Cardiac muscle cell (in vitro differentiated cells and primary cell): ENCODE measurements around the gene PVR. TPM values are rescaled to one million over a fixed set of nuclear protein-coding genes. Genes with fewer than 3 reads are reported as not detected.

Experiments used
- DNase-seq, 2 donors: peaks; one replicate each; pipeline versions ENCODE4 v3.0.0 to v3.0.0-alpha.2; 2010 to 2017; ENCODE audit warnings: low read depth in 1 of 2, low spot score in 1 of 2
- H3K27ac ChIP-seq: fragments of 200-600 bp; sonication (generic); 2 replicates; pipeline ENCODE4 v1.5.1; 2016
- H3K27me3 ChIP-seq: fragments of 200-600 bp; sonication (generic); 2 replicates; pipeline ENCODE4 v1.6.0; 2016; ENCODE audit warnings: control low read depth
- H3K36me3 ChIP-seq: fragments of 200-600 bp; sonication (generic); 2 replicates; pipeline ENCODE4 v1.5.1; 2016; ENCODE audit warnings: control low read depth
- H3K4me1 ChIP-seq: fragments of 200-600 bp; sonication (generic); 2 replicates; pipeline ENCODE4 v1.8.1; 2017; ENCODE audit warnings: low read depth, mild to moderate bottlenecking, mixed run types
- H3K4me3 ChIP-seq: fragments of 200-600 bp; sonication (generic); 2 replicates; pipeline ENCODE4 v1.5.1; 2016; ENCODE audit warnings: mild to moderate bottlenecking
- H3K9me3 ChIP-seq: fragments of 200-600 bp; sonication (generic); 2 replicates; pipeline ENCODE4 v1.5.1; 2017; ENCODE audit warnings: low read depth, mild to moderate bottlenecking, control low read depth
- polyA plus RNA-seq: library from polyadenylated mRNA; unstranded; fragments of >200 nt; fragmentation: Nextera tagmentation; extraction: Ambion mirVana; gene quantifications from 2 replicates; pipeline ENCODE4 v1.2.1, GENCODE V29; 2016
- total RNA-seq: library from RNA; depleted of rRNA; stranded (reverse); fragments of >200 nt; gene quantifications from 2 replicates; pipeline ENCODE4 v1.2.3, GENCODE V29; 2016
- TF ChIP-seq, protein P1 (sequence below): IDR thresholded peaks from 2 replicates; pipeline ENCODE4 v1.5.1; 2012; ENCODE audit warnings: low read depth, mild to moderate bottlenecking, low read length

Gene PVR
- total and polyA plus RNA-seq, 2 experiments from 2014 or later = 19.6 to 20.8 TPM

DNA sequence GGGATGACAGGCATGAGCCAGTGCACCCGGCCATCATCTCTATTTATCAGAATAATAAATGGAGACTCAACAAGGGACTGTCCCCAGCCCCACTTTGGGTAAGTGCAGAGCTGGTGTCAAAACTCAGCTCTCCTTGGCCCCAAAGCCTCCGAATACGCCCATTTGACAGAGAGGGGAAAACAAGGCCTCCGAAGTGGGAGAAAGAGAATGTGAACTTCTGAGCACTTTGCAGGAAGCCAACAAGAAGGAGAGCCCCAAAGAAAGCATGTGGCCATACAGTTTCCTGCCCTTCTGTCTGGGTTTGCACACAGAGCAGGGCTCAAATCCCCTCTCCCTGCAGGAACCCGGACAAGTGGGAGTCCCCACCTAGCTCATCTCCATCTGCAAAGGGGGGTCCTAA is 56.8 kb downstream of the PVR start:
- DNase-seq = no peak
- Histone ChIP-seq H3K4me1 (peaks cover 6% of the 10 kb centered on the region), H3K27ac (no peak overlapping the region), H3K27me3 (no peaks in the 10 kb centered on the region), H3K36me3 (no peaks in the 10 kb centered on the region), H3K4me3 (no peak overlapping the region), H3K9me3 (no peaks in the 10 kb centered on the region)
- TF ChIP-seq, protein P1, sequence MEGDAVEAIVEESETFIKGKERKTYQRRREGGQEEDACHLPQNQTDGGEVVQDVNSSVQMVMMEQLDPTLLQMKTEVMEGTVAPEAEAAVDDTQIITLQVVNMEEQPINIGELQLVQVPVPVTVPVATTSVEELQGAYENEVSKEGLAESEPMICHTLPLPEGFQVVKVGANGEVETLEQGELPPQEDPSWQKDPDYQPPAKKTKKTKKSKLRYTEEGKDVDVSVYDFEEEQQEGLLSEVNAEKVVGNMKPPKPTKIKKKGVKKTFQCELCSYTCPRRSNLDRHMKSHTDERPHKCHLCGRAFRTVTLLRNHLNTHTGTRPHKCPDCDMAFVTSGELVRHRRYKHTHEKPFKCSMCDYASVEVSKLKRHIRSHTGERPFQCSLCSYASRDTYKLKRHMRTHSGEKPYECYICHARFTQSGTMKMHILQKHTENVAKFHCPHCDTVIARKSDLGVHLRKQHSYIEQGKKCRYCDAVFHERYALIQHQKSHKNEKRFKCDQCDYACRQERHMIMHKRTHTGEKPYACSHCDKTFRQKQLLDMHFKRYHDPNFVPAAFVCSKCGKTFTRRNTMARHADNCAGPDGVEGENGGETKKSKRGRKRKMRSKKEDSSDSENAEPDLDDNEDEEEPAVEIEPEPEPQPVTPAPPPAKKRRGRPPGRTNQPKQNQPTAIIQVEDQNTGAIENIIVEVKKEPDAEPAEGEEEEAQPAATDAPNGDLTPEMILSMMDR = no peak

DNA sequence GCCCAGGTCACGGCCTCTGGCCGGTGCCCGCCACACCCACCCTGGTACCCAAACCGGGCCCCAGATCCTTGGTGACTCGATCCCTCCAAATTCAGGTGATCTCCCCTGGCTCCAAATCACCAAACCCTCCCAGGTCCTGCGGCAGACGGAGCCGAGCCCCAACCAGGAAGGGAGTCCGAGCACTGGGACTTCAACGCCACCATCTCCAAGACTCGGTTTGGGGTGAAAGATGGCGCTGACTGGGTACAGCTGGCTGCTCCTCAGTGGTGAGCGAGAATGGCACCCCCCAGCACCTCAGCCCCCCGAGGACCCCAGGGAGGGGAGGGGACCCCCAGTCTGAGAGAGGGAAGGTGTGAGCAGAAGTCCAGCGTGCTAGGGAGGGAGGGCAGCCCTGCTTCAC is 57.5 kb downstream of the PVR start:
- Histone ChIP-seq H3K9me3 (no peaks in the 10 kb centered on the region), H3K27ac (no peak overlapping the region), H3K36me3 (no peaks in the 10 kb centered on the region), H3K4me1 (peaks cover 6% of the 10 kb centered on the region), H3K4me3 (no peak overlapping the region), H3K27me3 (no peaks in the 10 kb centered on the region)
- TF ChIP-seq, protein P1 = no peak
- DNase-seq = no peak

DNA sequence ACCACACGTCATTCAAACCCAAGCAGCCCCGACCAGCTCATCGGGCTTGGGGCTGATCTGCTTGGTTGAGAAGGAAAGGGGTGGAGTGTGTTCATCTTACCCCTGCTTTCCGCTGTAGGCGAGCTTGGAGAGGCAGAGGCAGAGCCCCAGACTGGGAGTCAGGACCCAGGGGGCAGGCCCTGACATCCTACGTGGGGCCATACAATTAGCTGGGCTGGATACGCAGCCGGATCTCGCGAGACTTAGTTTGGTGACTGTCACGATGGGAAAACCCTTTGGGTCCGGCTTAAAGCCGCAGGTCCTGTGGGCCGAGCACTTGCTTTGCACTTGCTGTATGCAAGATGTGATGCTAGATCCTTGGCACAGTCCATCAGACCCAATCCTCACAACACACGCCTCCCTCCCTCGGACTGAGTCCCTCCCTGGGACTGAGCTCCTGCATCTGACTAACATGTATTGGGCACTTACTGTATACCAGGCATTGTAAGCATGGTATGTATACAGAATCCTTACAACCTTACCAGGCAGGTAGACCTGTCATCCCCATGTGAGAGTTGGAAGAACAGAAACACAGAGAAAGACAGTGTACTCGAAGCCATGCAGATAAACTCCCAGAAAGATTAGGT is 59.0 kb downstream of the PVR start:
- no peak for DNase-seq
- H3K4me3 ChIP-seq = no peak overlapping the region
- H3K27ac ChIP-seq = no peak overlapping the region
- H3K9me3 ChIP-seq = no peaks in the 10 kb centered on the region
- no peaks in the 10 kb centered on the region for H3K36me3 ChIP-seq
- H3K27me3 ChIP-seq = no peaks in the 10 kb centered on the region
- TF ChIP-seq, protein P1 = no peak
- H3K4me1 ChIP-seq = no peaks in the 10 kb centered on the region

DNA sequence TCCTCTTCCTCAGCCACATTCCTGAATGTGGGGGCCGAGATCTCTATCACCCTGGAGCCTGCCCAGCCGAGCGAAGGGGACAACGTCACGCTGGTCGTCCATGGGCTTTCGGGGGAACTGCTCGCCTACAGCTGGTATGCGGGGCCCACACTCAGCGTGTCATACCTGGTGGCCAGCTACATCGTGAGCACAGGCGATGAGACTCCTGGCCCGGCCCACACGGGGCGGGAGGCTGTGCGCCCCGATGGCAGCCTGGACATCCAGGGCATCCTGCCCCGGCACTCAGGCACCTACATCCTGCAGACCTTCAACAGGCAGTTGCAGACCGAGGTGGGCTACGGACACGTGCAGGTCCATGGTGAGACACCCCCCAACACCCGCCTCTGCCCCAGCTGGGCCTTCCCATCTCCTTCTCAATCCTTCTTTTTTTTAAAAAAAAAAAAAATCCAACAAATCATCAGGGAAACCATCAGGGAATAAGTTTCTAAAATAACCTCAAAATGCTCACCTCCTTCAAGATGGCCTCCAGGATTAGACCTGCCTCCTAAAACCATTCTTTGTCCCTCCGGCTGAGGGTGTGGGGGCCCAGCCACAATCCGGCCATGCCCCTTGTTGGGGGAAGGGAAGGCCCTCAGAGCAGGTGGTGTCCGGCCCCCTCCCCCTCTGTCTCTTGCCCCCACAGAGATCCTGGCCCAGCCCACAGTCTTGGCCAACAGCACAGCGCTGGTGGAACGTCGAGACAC is 59.8 kb downstream of the PVR start:
- no peaks in the 10 kb centered on the region for H3K9me3 ChIP-seq
- no peaks in the 10 kb centered on the region for H3K36me3 ChIP-seq
- H3K4me3 ChIP-seq = no peak overlapping the region
- TF ChIP-seq, protein P1 = no peak
- no peaks in the 10 kb centered on the region for H3K27me3 ChIP-seq
- no peaks in the 10 kb centered on the region for H3K4me1 ChIP-seq
- H3K27ac ChIP-seq = no peak overlapping the region
- DNase-seq = no peak

DNA sequence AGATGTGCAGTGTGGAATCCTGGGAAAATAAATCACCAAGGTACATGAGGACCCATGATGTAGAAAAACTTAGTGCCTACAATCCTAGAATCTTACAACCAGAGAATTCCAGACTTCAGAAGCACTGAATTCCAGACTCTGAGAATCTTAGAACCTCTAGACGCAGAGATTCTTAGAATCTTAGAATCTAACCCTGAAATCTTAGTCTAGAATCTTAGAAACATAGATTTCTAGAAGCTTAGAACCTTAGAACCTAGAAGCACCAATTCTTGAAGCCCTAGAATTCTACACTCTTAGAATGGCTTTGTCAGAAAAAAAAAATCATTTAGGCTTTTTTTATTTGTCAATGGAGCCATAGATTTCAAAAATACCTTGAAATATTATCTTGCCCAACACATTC is 61.3 kb downstream of the PVR start:
- Histone ChIP-seq H3K36me3 (no peaks in the 10 kb centered on the region), H3K4me3 (no peak overlapping the region), H3K4me1 (no peaks in the 10 kb centered on the region), H3K27ac (no peak overlapping the region), H3K9me3 (no peaks in the 10 kb centered on the region), H3K27me3 (no peaks in the 10 kb centered on the region)
- DNase-seq = no peak
- TF ChIP-seq, protein P1 = no peak
